Body of pancreas (tissue), 4 donors: ENCODE results near the gene DHX30.

ENCODE experiments used
- CTCF ChIP-seq, 7 experiments: fragments of 450-650 bp in 4 of 7; fragments of 200-600 bp in 3 of 7; sonication (generic) in 3 of 7; IDR thresholded peaks; one replicate each; pipeline ENCODE4 v1.5.1; 2016 to 2019; ENCODE audit warnings: antibody characterized with exemption in 7 of 7
- POLR2A ChIP-seq, 3 donors: fragments of 450-650 bp; IDR thresholded peaks; one replicate each; pipeline ENCODE4 v1.6.1; 2016; ENCODE audit warnings: antibody characterized with exemption in 3 of 3, mild to moderate bottlenecking in 2 of 3

- TF ChIP-seq CTCF (IDR thresholded peaks at IDR 0.05) (peak in 3 of 7 experiments; percentile 27 to 33 (median 30)), POLR2A (IDR thresholded peaks at IDR 0.05) (peak; percentile 89 to 97 (median 96))
Measured at GRCh38 chr3:47781685-47782445, 21.1 kb upstream of the DHX30 start, which contains the start of gene SMARCC1.
